BJ (cell line): ENCODE results near the gene ARID2. TPM values are rescaled to one million over a fixed set of nuclear protein-coding genes. Genes with fewer than 3 reads are reported as not detected.

Experiments used
- CTCF ChIA-PET: fragments of 350-600 bp; formaldehyde crosslinking; extraction: SDS; loops from one replicate; lab custom pipeline; 2021; ENCODE audit warnings: antibody characterized with exemption, inconsistent platforms; lab: Yijun Ruan, JAX
- POLR2A ChIA-PET: fragments of 300-600 bp; sonication (Branson Sonifier 250); formaldehyde crosslinking; extraction: SDS; loops from one replicate; lab custom pipeline; 2021; ENCODE audit warnings: antibody characterized with exemption; lab: Charles Lee
- DNase-seq: peaks from one replicate; pipeline ENCODE4 v3.0.0-alpha.2; 2011; ENCODE audit warnings: low read depth
- H3K27me3 ChIP-seq: 2 replicates; pipeline ENCODE4 v1.6.0; 2011; ENCODE audit warnings: low read length; ENCODE audit not compliant: control insufficient read depth, insufficient read depth
- H3K36me3 ChIP-seq: 2 replicates; pipeline ENCODE4 v1.5.1; 2011; ENCODE audit warnings: low read length; ENCODE audit not compliant: control insufficient read depth, insufficient read depth
- H3K4me3 ChIP-seq: 2 replicates; pipeline ENCODE4 v1.5.1; 2011; ENCODE audit warnings: low read depth, mild to moderate bottlenecking, control low read depth, low read length
- polyA plus RNA-seq: library from polyadenylated mRNA; depleted of rRNA; stranded (reverse); fragments of >200 nt; gene quantifications from 2 replicates; pipeline ENCODE4 v1.2.3, GENCODE V29; 2011
- TF ChIP-seq, protein P1 (sequence below): IDR thresholded peaks from 2 replicates; pipeline ENCODE4 v1.5.1; 2011; ENCODE audit warnings: low read depth, mild to moderate bottlenecking, control low read depth, inconsistent platforms, low read length, moderate library complexity; ENCODE audit not compliant: insufficient read depth

The ARID2 gene
- polyA plus RNA-seq, 1 experiment = 11.1 TPM

DNA sequence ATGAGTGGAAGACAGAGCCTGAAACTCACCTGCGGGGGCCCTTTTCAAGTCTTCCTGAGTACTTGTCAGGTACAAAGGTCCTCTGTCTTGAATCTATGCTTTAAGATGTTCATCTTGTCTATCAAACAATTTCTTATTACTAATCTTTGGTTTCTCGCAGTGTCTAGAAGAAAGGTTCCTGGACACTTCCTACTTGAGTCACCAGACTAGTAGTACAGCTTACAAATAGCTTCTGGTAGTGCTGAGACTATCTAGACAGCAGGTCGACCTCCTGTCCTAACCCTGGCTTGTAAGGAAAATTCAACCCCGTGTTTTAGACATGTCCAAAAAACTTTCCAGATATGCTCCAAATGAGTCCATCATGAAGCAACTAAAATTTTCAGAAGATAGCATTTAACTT is 11.2 kb upstream of the ARID2 start:
- POLR2A ChIA-PET = no interaction called here
- TF ChIP-seq, protein P1, sequence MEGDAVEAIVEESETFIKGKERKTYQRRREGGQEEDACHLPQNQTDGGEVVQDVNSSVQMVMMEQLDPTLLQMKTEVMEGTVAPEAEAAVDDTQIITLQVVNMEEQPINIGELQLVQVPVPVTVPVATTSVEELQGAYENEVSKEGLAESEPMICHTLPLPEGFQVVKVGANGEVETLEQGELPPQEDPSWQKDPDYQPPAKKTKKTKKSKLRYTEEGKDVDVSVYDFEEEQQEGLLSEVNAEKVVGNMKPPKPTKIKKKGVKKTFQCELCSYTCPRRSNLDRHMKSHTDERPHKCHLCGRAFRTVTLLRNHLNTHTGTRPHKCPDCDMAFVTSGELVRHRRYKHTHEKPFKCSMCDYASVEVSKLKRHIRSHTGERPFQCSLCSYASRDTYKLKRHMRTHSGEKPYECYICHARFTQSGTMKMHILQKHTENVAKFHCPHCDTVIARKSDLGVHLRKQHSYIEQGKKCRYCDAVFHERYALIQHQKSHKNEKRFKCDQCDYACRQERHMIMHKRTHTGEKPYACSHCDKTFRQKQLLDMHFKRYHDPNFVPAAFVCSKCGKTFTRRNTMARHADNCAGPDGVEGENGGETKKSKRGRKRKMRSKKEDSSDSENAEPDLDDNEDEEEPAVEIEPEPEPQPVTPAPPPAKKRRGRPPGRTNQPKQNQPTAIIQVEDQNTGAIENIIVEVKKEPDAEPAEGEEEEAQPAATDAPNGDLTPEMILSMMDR = no peak
- Histone ChIP-seq H3K4me3 (no peak overlapping the region), H3K27me3 (no peaks in the 10 kb centered on the region), H3K36me3 (no peaks in the 10 kb centered on the region; the same call in 1 of the 2 replicates)
- CTCF ChIA-PET = interaction anchor here (1.5 kb wide), 1 partner anchor 174 kb away, joined by 4 read pairs; no protein-coding TSS in a partner anchor
- no peak for DNase-seq

DNA sequence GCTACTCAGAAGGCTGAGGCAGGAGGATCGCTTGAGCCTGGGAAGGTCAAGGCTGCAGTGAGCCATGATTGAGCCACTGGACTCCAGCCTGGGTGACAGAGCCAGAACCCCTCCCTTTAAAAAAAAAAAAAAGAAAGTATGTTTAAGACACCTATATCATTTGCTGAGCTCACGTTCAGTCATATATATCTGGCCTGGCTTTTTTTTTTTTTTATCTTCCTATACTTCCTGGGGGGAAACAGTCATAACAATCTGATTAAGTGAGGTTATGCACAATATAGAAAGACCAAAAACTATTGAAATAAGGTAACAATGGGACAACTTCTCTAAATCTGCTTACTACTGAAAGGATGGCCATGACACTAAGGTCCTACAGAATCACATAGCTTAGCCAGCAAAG is 9.4 kb upstream of the ARID2 start:
- H3K4me3 ChIP-seq = no peak overlapping the region
- ChIA-PET POLR2A (no interaction called here), CTCF (interaction anchor here (0.5 to 1.0 kb wide), 3 partner anchors 15 to 621 kb away, joined by 3 to 4 read pairs (median 3); no protein-coding TSS in a partner anchor)
- no peaks in the 10 kb centered on the region for H3K27me3 ChIP-seq
- no peaks in the 10 kb centered on the region; the same call in 1 of the 2 replicates for H3K36me3 ChIP-seq
- DNase-seq = no peak
- TF ChIP-seq, protein P1 = no peak

DNA sequence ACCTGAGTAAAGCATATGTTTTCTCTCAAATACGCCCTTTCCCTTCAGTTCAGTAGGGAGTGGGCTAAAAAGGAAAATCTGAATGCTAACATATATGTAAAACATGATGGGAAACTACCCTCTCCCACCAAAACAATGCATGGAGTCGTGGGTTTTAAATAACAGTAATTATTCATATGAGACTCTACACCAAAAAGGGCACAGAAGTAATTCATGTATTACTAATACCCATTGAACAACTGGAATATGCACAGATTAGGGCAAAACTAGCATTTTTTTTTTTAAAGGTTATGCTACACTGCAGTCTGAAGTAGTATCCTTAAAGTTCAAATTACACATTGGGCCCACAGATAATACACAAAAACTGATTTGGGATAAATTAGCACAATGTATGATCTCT is 8.1 kb upstream of the ARID2 start:
- Histone ChIP-seq H3K36me3 (no peaks in the 10 kb centered on the region; the same call in 1 of the 2 replicates), H3K4me3 (no peak overlapping the region), H3K27me3 (no peaks in the 10 kb centered on the region)
- ChIA-PET CTCF (interaction anchor here (0.7 kb wide), 1 partner anchor 33 kb away, joined by 3 read pairs; no protein-coding TSS in a partner anchor), POLR2A (no interaction called here)
- TF ChIP-seq, protein P1 = no peak
- DNase-seq = no peak

DNA sequence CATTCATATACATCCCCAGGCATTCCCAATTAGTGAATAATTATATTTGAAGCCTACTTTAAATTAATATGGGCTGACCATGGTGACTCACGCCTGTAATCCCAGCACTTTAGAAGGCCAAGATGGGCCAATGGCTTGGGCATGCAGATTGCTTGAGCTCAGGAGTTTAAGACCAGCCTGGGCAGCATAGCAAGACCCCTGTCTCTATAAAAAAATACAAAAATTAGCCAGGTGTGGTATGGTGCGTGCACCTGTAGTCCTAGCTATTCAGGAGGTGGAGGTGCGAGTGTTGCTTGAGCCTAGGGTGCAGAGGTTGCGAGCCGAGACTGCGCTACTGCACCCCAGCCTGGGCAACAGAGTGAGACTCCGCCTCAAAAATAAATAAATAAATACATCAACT is 7.6 kb upstream of the ARID2 start:
- POLR2A ChIA-PET = no interaction called here
- TF ChIP-seq, protein P1 = no peak
- H3K27me3 ChIP-seq = no peaks in the 10 kb centered on the region
- CTCF ChIA-PET = interaction anchor here (0.7 kb wide), 1 partner anchor 34 kb away, joined by 3 read pairs; no protein-coding TSS in a partner anchor
- no peak for DNase-seq
- no peak overlapping the region for H3K4me3 ChIP-seq
- no peaks in the 10 kb centered on the region; the same call in 1 of the 2 replicates for H3K36me3 ChIP-seq

DNA sequence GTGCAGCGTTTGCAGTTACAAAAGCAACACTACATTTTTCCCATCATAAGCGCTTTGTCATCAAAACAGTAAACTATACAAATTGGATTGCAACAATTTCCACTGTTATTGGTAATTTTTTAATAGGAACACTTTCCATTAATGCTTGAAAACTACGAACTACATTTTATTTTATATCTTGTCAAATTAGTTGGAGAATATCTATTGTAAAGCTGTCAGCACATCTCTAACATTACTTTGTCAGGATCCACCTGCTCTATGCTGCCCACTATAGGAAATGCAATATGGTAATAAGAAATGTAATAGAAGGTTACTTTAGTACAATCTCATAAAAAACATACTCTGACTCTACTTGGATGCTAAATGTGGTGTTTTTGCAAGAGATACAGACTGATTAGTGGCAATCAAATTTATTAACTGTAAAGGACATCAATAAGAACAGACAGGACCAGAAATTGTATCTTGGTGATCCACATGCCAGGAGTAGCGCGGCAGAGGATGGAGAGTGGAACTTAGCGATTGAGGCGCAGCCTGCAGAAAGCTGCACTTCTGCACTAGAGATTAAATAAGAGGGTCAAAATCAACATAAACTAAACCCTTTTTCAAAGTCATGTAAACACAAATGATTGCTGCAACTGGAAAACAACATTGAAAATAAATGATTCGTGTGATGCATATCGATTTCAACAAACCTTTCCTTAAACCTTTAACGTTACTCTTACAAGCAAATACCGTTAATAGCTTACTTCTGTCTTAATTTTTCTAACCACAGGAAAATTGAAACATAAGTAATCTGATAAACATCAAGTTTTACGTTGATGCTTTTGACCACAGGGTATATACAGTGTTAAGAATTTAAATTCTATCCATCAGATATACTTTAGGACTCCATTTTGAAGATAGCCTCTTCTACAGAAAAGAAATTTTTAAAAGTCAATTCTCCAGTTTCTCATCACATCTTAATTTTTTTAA is 3.6 kb upstream of the ARID2 start:
- DNase-seq = no peak
- H3K27me3 ChIP-seq = no peaks in the 10 kb centered on the region
- TF ChIP-seq, protein P1 = peak; percentile 74
- ChIA-PET CTCF (interaction anchor here (0.9 to 7.7 kb wide), 14 partner anchors 9 to 542 kb away, joined by 3 to 73 read pairs (median 3); no protein-coding TSS in a partner anchor), POLR2A (no interaction called here)
- peak overlapping the region; percentile 88 for H3K4me3 ChIP-seq
- no peaks in the 10 kb centered on the region for H3K36me3 ChIP-seq
